SK-N-SH treated with all-trans-retinoic acid at 6 μM for 48 hours (cell line): ENCODE measurements around the gene THADA.

Source experiments
- ATAC-seq: fragments of 200-7000 bp; cut with Tn5 transposase; 3 replicates; pipeline ENCODE4 v1.9.1; 2020; ENCODE audit warnings: mild to moderate bottlenecking, moderate library complexity
- ARNTL ChIP-seq: fragments of 450-650 bp; formaldehyde crosslinking; IDR thresholded peaks from 2 replicates; pipeline ENCODE4 v1.5.0; 2020; ENCODE audit warnings: low read depth, mild to moderate bottlenecking, moderate library complexity, borderline replicate concordance
- CSDC2 ChIP-seq: fragments of 250-450 bp; sonication (Bioruptor Pico); IDR thresholded peaks from 2 replicates; pipeline ENCODE4 v1.5.0; 2020; ENCODE audit warnings: mild to moderate bottlenecking, moderate library complexity
- ESRRG ChIP-seq: fragments of 250-450 bp; sonication (Bioruptor Pico); IDR thresholded peaks from 2 replicates; pipeline ENCODE4 v1.6.1; 2021; ENCODE audit warnings: mild to moderate bottlenecking
- GLIS3 ChIP-seq: fragments of 250-450 bp; sonication (Bioruptor Pico); IDR thresholded peaks from 2 replicates; pipeline ENCODE4 v1.5.0; 2020; ENCODE audit warnings: mild to moderate bottlenecking, moderate library complexity
- ISL1 ChIP-seq: fragments of 250-450 bp; sonication (Bioruptor Pico); IDR thresholded peaks from 2 replicates; pipeline ENCODE4 v2.1.2; 2022; ENCODE audit warnings: mild to moderate bottlenecking, moderate library complexity
- PPARA ChIP-seq: fragments of 250-450 bp; sonication (Bioruptor Pico); IDR thresholded peaks from 2 replicates; pipeline ENCODE4 v1.5.0; 2020; ENCODE audit warnings: mild to moderate bottlenecking, borderline replicate concordance
- RARB ChIP-seq: fragments of 250-450 bp; sonication (Bioruptor Pico); IDR thresholded peaks from 2 replicates; pipeline ENCODE4 v1.8.0; 2021; ENCODE audit warnings: mild to moderate bottlenecking, moderate library complexity
- SNAI2 ChIP-seq: fragments of 250-450 bp; sonication (Bioruptor Pico); IDR thresholded peaks from 2 replicates; pipeline ENCODE4 v1.5.0; 2020; ENCODE audit warnings: mild to moderate bottlenecking, moderate library complexity
- TCF4 ChIP-seq: fragments of 250-450 bp; sonication (Bioruptor Pico); IDR thresholded peaks from 2 replicates; pipeline ENCODE4 v1.8.0; 2021; ENCODE audit warnings: mild to moderate bottlenecking, moderate library complexity, borderline replicate concordance
- TOX ChIP-seq: fragments of 250-450 bp; sonication (Bioruptor Pico); IDR thresholded peaks from 2 replicates; pipeline ENCODE4 v1.8.0; 2021; ENCODE audit warnings: mild to moderate bottlenecking, moderate library complexity, borderline replicate concordance
- ZC3H10 ChIP-seq: fragments of 250-450 bp; sonication (Bioruptor Pico); IDR thresholded peaks from 2 replicates; pipeline ENCODE4 v1.5.1; 2021; ENCODE audit warnings: mild to moderate bottlenecking, moderate library complexity
- ZFP3 ChIP-seq: fragments of 250-450 bp; sonication (Bioruptor Pico); IDR thresholded peaks from 2 replicates; pipeline ENCODE4 v1.5.0; 2020; ENCODE audit warnings: mild to moderate bottlenecking, moderate library complexity
- ZNF565 ChIP-seq: fragments of 450-650 bp; formaldehyde crosslinking; conservative IDR thresholded peaks from 2 replicates; pipeline ENCODE4 v1.5.0; 2020; ENCODE audit warnings: low read depth, mild to moderate bottlenecking, moderate library complexity
- ZNF70 ChIP-seq: fragments of 450-650 bp; formaldehyde crosslinking; IDR thresholded peaks from 2 replicates; pipeline ENCODE4 v1.5.0; 2020; ENCODE audit warnings: mild to moderate bottlenecking, moderate library complexity
- TF ChIP-seq, protein P1 (sequence below): fragments of 250-450 bp; sonication (Bioruptor Pico); IDR thresholded peaks from 2 replicates; pipeline ENCODE4 v1.5.1; 2020; ENCODE audit warnings: low read depth, mild to moderate bottlenecking, moderate library complexity
- TF ChIP-seq, protein P2 (sequence below): fragments of 250-450 bp; sonication (Bioruptor Pico); IDR thresholded peaks from 2 replicates; pipeline ENCODE4 v1.5.0; 2020; ENCODE audit warnings: mild to moderate bottlenecking, moderate library complexity
- TF ChIP-seq, protein P3 (sequence below): fragments of 250-450 bp; sonication (Bioruptor Pico); IDR thresholded peaks from 2 replicates; pipeline ENCODE4 v1.5.1; 2021; ENCODE audit warnings: mild to moderate bottlenecking, moderate library complexity
- TF ChIP-seq, protein P4 (sequence below): fragments of 250-450 bp; sonication (Bioruptor Pico); IDR thresholded peaks from 2 replicates; pipeline ENCODE4 v1.8.0; 2021; ENCODE audit warnings: low read depth, mild to moderate bottlenecking, moderate library complexity, borderline replicate concordance

The THADA gene

DNA sequence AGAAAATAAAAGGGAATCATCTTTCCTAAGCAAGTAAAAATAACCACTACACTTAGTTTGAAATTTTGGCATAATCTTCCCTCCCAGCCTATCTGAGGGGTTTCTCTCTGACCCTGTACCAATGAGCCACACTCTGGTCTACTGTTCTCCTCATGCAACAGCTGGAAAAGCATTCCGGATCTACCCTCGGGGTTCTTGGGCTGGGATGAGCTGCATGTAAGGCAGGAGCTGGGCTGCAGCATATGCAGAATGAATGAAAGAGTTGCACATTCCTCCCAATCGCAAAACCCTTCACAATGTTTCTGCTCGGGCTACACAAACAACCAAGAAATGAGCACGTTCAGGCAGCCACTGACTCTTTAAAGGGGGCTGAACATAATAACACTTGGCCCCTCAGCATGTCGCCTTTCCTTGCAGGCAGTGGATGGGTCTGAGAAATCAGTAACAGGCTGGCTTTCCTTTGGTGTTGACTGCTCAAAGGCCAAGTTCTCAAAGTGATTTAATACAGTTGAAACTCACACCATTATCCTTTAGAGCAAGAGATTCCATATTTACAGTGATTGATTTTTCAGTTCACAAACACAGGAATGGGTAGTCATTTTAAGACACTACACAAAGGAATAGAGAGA, 189.1 kb downstream of the THADA start:
- ATAC-seq, result no peak; the same call in 2 of the 3 replicates
- no peak for TF ChIP-seq ZNF70 (CRISPR knock-in tag)
- TF ChIP-seq GLIS3 (CRISPR knock-in tag), result no peak
- TF ChIP-seq ZFP3, result no peak
- TF ChIP-seq TOX (CRISPR knock-in tag), result no peak
- no peak for TF ChIP-seq SNAI2 (CRISPR knock-in tag)
- TF ChIP-seq ARNTL (CRISPR knock-in tag), result no peak
- no peak for TF ChIP-seq ZC3H10 (CRISPR knock-in tag)
- TF ChIP-seq CSDC2, result no peak
- TF ChIP-seq, protein P1, sequence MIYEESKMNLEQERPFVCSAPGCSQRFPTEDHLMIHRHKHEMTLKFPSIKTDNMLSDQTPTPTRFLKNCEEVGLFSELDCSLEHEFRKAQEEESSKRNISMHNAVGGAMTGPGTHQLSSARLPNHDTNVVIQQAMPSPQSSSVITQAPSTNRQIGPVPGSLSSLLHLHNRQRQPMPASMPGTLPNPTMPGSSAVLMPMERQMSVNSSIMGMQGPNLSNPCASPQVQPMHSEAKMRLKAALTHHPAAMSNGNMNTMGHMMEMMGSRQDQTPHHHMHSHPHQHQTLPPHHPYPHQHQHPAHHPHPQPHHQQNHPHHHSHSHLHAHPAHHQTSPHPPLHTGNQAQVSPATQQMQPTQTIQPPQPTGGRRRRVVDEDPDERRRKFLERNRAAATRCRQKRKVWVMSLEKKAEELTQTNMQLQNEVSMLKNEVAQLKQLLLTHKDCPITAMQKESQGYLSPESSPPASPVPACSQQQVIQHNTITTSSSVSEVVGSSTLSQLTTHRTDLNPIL (CRISPR knock-in tag), result no peak
- TF ChIP-seq ZNF565 (CRISPR knock-in tag), result no peak
- no peak for TF ChIP-seq PPARA (CRISPR knock-in tag)
- no peak for TF ChIP-seq TCF4 (CRISPR knock-in tag)
- no peak for TF ChIP-seq ISL1
- TF ChIP-seq, protein P2, sequence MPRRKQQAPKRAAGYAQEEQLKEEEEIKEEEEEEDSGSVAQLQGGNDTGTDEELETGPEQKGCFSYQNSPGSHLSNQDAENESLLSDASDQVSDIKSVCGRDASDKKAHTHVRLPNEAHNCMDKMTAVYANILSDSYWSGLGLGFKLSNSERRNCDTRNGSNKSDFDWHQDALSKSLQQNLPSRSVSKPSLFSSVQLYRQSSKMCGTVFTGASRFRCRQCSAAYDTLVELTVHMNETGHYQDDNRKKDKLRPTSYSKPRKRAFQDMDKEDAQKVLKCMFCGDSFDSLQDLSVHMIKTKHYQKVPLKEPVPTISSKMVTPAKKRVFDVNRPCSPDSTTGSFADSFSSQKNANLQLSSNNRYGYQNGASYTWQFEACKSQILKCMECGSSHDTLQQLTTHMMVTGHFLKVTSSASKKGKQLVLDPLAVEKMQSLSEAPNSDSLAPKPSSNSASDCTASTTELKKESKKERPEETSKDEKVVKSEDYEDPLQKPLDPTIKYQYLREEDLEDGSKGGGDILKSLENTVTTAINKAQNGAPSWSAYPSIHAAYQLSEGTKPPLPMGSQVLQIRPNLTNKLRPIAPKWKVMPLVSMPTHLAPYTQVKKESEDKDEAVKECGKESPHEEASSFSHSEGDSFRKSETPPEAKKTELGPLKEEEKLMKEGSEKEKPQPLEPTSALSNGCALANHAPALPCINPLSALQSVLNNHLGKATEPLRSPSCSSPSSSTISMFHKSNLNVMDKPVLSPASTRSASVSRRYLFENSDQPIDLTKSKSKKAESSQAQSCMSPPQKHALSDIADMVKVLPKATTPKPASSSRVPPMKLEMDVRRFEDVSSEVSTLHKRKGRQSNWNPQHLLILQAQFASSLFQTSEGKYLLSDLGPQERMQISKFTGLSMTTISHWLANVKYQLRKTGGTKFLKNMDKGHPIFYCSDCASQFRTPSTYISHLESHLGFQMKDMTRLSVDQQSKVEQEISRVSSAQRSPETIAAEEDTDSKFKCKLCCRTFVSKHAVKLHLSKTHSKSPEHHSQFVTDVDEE, result no peak
- TF ChIP-seq, protein P3, sequence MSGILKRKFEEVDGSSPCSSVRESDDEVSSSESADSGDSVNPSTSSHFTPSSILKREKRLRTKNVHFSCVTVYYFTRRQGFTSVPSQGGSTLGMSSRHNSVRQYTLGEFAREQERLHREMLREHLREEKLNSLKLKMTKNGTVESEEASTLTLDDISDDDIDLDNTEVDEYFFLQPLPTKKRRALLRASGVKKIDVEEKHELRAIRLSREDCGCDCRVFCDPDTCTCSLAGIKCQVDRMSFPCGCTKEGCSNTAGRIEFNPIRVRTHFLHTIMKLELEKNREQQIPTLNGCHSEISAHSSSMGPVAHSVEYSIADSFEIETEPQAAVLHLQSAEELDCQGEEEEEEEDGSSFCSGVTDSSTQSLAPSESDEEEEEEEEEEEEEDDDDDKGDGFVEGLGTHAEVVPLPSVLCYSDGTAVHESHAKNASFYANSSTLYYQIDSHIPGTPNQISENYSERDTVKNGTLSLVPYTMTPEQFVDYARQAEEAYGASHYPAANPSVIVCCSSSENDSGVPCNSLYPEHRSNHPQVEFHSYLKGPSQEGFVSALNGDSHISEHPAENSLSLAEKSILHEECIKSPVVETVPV (CRISPR knock-in tag), result no peak

DNA sequence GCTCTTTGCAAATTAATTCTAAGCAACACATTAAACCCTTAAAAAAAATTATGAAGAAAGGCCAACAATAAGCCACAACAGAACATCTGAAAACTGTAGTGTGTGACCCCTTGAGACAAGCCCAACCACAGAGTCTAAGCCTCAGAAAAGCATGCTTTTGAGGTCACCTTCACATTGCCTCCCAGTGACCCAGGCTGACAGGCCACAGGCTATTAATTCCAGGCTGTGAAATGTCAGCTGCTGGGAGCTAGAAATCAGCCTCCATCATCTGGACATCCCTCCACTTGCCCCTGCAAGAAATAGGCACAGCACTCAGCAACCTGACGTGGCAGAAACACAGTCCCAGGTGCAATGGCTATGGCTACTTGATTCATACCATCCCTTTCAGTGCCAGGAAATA, 190.0 kb downstream of the THADA start:
- TF ChIP-seq, protein P2, result peak; percentile 44; the same call in 1 of the 2 replicates
- no peak for TF ChIP-seq SNAI2 (CRISPR knock-in tag)
- TF ChIP-seq, protein P4, sequence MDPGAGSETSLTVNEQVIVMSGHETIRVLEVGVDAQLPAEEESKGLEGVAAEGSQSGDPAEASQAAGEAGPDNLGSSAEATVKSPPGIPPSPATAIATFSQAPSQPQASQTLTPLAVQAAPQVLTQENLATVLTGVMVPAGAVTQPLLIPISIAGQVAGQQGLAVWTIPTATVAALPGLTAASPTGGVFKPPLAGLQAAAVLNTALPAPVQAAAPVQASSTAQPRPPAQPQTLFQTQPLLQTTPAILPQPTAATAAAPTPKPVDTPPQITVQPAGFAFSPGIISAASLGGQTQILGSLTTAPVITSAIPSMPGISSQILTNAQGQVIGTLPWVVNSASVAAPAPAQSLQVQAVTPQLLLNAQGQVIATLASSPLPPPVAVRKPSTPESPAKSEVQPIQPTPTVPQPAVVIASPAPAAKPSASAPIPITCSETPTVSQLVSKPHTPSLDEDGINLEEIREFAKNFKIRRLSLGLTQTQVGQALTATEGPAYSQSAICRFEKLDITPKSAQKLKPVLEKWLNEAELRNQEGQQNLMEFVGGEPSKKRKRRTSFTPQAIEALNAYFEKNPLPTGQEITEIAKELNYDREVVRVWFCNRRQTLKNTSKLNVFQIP (CRISPR knock-in tag), result no peak
- TF ChIP-seq, protein P1 (CRISPR knock-in tag), result no peak
- no peak for TF ChIP-seq ESRRG (CRISPR knock-in tag)
- ATAC-seq, result peak; percentile 23; the same call in 1 of the 3 replicates

DNA sequence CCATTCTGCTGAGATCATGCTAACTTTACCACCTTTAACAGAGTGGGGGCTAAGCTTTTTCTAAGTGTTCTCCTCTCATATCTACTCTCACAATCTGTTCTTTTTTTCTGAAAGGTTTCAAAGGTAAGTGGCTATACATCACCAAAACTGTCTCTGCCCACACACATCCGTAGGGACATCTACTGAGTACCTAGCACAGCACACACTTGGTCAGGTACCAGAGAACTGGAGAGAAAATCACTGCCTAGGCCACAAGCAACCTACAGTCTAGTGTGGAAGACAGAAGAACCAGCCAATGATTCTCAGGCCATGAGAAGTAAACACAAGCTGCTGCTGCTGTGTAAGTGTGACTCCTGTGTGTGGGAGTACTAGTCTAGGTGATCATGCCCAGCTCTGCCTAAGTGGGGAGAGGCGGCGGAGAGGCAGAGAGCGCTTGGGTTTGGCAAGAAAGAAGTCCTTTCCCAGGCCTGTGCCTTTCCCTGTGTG, 193.3 kb downstream of the THADA start:
- no peak for ATAC-seq
- TF ChIP-seq SNAI2 (CRISPR knock-in tag) (no peak), ZC3H10 (CRISPR knock-in tag) (no peak), PPARA (CRISPR knock-in tag) (no peak), GLIS3 (CRISPR knock-in tag) (no peak), TCF4 (CRISPR knock-in tag) (no peak), RARB (CRISPR knock-in tag) (no peak), ESRRG (CRISPR knock-in tag) (no peak)
- TF ChIP-seq, protein P3 (CRISPR knock-in tag), result no peak
- TF ChIP-seq, protein P2, result no peak
